Erythroblast (primary cell): ENCODE data around the gene ADARB2.

Experiments used
- GATA1 ChIP-seq: IDR thresholded peaks from 2 replicates; pipeline ENCODE4 v1.6.1; 2011; ENCODE audit warnings: low read depth, mild to moderate bottlenecking, control low read depth, low read length, moderate library complexity
- POLR2A ChIP-seq: IDR thresholded peaks from 2 replicates; pipeline ENCODE4 v1.6.1; 2011; ENCODE audit warnings: mild to moderate bottlenecking, low read length

DNA sequence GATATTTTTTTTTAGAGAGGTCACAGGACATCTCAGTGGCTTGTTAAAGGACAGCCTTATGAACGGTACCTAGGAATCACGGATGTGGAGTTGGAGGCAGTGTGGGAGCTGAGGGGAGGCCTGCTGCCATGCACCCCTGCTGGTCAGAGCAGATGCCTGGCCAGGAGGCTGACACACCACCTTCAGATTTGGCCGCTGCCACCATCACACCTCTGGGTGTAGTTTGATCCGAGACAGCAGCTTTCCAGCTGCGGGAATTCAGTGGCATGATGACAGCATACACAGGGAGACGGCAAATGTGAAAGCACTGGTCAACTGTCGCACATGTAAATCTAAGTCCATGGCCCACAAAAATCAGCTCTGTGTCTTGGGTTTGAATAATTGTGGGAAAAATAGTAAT is 285.4 kb downstream of the ADARB2 start:
- no peak for TF ChIP-seq POLR2A
- TF ChIP-seq GATA1, result no peak
